Mesenchymal stem cell (in vitro differentiated cells and primary cell): Measurements from ENCODE around the gene ESPL1.
"Not testable (repeated sequence)": the region's sequence is repeated elsewhere in the genome, so short reads cannot be mapped to it uniquely, and the experiment has no call there.

Experiments used
- DNase-seq: peaks from one replicate; pipeline ENCODE4 v3.0.0-alpha.2; 2013
- H2AFZ ChIP-seq: one replicate; pipeline ENCODE4 v1.6.1; 2013; ENCODE audit warnings: low read depth, mild to moderate bottlenecking, control low read depth, inconsistent platforms, low read length, moderate library complexity
- H2AK5ac ChIP-seq: 2 replicates; pipeline ENCODE4 v1.6.1; 2013; ENCODE audit warnings: low read length, moderate library complexity, mild to moderate bottlenecking, inconsistent platforms; ENCODE audit not compliant: severe bottlenecking
- H2BK120ac ChIP-seq: one replicate; pipeline ENCODE4 v1.6.1; 2013; ENCODE audit warnings: low read depth, mild to moderate bottlenecking, inconsistent platforms, low read length, moderate library complexity
- H2BK12ac ChIP-seq, 2 experiments: one replicate each; pipeline ENCODE4 v1.6.1; 2013; ENCODE audit warnings: inconsistent platforms in 2 of 2, low read length in 2 of 2, mild to moderate bottlenecking in 2 of 2, moderate library complexity in 2 of 2, control low read depth in 1 of 2
- H2BK15ac ChIP-seq: one replicate; pipeline ENCODE4 v1.6.1; 2013; ENCODE audit warnings: mild to moderate bottlenecking, low read depth, inconsistent platforms; ENCODE audit not compliant: poor library complexity, severe bottlenecking
- H2BK5ac ChIP-seq: 2 replicates; pipeline ENCODE4 v1.6.1; 2013; ENCODE audit warnings: low read depth, mild to moderate bottlenecking, low read length, control low read depth, inconsistent platforms; ENCODE audit not compliant: poor library complexity, severe bottlenecking
- H3K14ac ChIP-seq, 2 experiments: one replicate each; pipeline ENCODE4 v1.6.1; 2013; ENCODE audit warnings: inconsistent platforms in 2 of 2, low read length in 2 of 2, control low read depth in 1 of 2, mild to moderate bottlenecking in 1 of 2, moderate library complexity in 1 of 2
- H3K18ac ChIP-seq, 2 experiments: one replicate each; pipeline ENCODE4 v1.6.1; 2013; ENCODE audit warnings: inconsistent platforms in 2 of 2, low read length in 2 of 2, control low read depth in 1 of 2, low read depth in 1 of 2, mild to moderate bottlenecking in 1 of 2
- H3K23ac ChIP-seq, 2 experiments: one replicate each; pipeline ENCODE4 v1.6.1; 2013; ENCODE audit warnings: inconsistent platforms in 2 of 2, low read length in 2 of 2, mild to moderate bottlenecking in 2 of 2, moderate library complexity in 2 of 2, control low read depth in 1 of 2
- H3K27ac ChIP-seq: 2 replicates; pipeline ENCODE4 v1.5.1; 2013; ENCODE audit warnings: mild to moderate bottlenecking, moderate library complexity, low read length, control low read depth, inconsistent platforms; ENCODE audit not compliant: poor library complexity, severe bottlenecking
- H3K27me3 ChIP-seq, 2 experiments: 2 replicates each; pipeline versions ENCODE4 v1.6.1 to v1.7.0; 2013; ENCODE audit warnings: low read length in 2 of 2, mild to moderate bottlenecking in 2 of 2, moderate library complexity in 2 of 2, control low read depth in 1 of 2, inconsistent platforms in 1 of 2; ENCODE audit not compliant: control insufficient read depth in 1 of 2, insufficient read depth in 1 of 2
- H3K36me3 ChIP-seq, 2 experiments: 2 replicates each; pipeline versions ENCODE4 v1.6.1 to v1.7.0; 2013; ENCODE audit warnings: low read length in 2 of 2, control low read depth in 1 of 2, inconsistent platforms in 1 of 2, low read depth in 1 of 2, mild to moderate bottlenecking in 1 of 2; ENCODE audit not compliant: insufficient read depth in 2 of 2, control insufficient read depth in 1 of 2
- H3K4ac ChIP-seq, 2 experiments: one replicate each; pipeline ENCODE4 v1.6.1; 2013; ENCODE audit warnings: inconsistent platforms in 2 of 2, low read length in 2 of 2, mild to moderate bottlenecking in 2 of 2, moderate library complexity in 2 of 2, control low read depth in 1 of 2, low read depth in 1 of 2
- H3K4me1 ChIP-seq: 2 replicates; pipeline ENCODE4 v1.6.1; 2013; ENCODE audit warnings: low read depth, low read length, control low read depth; ENCODE audit not compliant: control insufficient read depth, insufficient read depth
- H3K4me2 ChIP-seq: 2 replicates; pipeline ENCODE4 v1.6.1; 2013; ENCODE audit warnings: low read length, mild to moderate bottlenecking, inconsistent platforms; ENCODE audit not compliant: poor library complexity, severe bottlenecking
- H3K4me3 ChIP-seq, 2 experiments: 2 replicates each; pipeline versions ENCODE4 v1.5.1 to v1.7.0; 2013; ENCODE audit warnings: low read length in 2 of 2, mild to moderate bottlenecking in 2 of 2, control low read depth in 1 of 2, low read depth in 1 of 2; ENCODE audit not compliant: insufficient read depth in 1 of 2
- H3K79me1 ChIP-seq: replicated peaks from 2 replicates; pipeline ENCODE4 v1.6.1; 2013; ENCODE audit warnings: mild to moderate bottlenecking, control low read depth, low read length, inconsistent platforms; ENCODE audit not compliant: poor library complexity, severe bottlenecking
- H3K9ac ChIP-seq: 2 replicates; pipeline ENCODE4 v1.7.0; 2013; ENCODE audit warnings: mild to moderate bottlenecking, low read length, moderate library complexity
- H3K9me3 ChIP-seq: 2 replicates; pipeline ENCODE4 v1.7.0; 2013; ENCODE audit warnings: mild to moderate bottlenecking, low read length; ENCODE audit not compliant: control insufficient read depth
- H4K8ac ChIP-seq: one replicate; pipeline ENCODE4 v1.6.1; 2013; ENCODE audit warnings: inconsistent platforms, mild to moderate bottlenecking, low read length, moderate library complexity
- H4K91ac ChIP-seq: one replicate; pipeline ENCODE4 v1.6.1; 2013; ENCODE audit warnings: mild to moderate bottlenecking, low read length, inconsistent platforms
- WGBS: methylation state at CpG from one replicate; pipeline ENCODE4 v1.1.7; 2013; ENCODE audit warnings: mixed read lengths; 5-methylcytosine and 5-hydroxymethylcytosine counted together

ESPL1 gene

DNA sequence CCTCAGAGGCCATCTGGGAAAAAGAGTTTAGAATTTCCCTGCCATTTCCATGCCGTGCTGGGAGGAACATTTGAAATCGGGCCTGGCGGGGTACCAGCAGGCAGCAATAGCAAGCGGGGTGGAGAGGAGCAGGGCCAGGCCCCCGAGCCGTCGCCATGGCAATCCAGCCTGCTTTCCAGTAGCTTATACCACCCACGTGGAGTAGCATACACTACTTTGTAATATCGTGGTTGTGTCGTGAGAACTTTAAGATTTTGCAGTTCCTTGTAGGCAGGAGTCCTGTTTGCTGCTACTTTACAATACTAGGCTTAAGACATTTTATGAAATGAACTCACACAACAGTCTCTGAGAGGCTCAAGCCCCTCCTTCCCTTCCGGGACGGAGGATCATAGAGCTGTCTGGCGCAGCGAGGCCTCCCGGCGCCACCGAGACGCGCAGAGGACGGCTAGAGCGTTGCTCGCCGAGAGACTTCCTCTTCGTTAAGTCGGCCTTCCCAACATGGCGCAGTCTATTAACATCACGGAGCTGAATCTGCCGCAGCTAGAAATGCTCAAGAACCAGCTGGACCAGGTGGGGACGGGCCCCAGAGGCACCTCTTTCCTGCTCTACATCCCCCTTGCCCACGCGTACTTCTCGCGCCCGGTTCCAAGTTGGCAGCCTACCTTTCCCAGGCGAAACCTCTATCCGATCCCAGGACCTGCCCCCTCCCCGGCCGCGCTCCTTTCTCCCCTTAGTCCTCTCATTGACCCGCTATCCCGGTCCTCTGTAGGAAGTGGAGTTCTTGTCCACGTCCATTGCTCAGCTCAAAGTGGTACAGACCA, 27.2 kb downstream of the ESPL1 start, which contains the start of gene PFDN5:
TSS of gene PFDN5 (plus strand) at position 473 of the 821 bp plus-strand sequence. CDS start at position 499, 26 bp downstream.
- Histone ChIP-seq H3K36me3 (peaks cover 19 to 41% of the 10 kb centered on the region in 2 experiments), H4K91ac (peak within 1 kb of the TSS; percentile 55), H3K27ac (peak within 1 kb of the TSS; percentile 76), H3K4ac (peak within 1 kb of the TSS; percentile 61 to 81), H3K79me1 (no peaks in the 10 kb centered on the region), H2BK120ac (no peak within 1 kb of the TSS), H3K14ac (peak within 1 kb of the TSS in 1 of 2 experiments; percentile 93), H3K4me1 (peaks cover 14% of the 10 kb centered on the region), H3K9ac (peak within 1 kb of the TSS; percentile 98), H2BK12ac (peak within 1 kb of the TSS; percentile 8 to 65), H3K4me2 (peak within 1 kb of the TSS; percentile 72), H2AFZ (peak within 1 kb of the TSS; percentile 93), H3K9me3 (no peaks in the 10 kb centered on the region), H2BK5ac (no peak within 1 kb of the TSS), H2BK15ac (peak within 1 kb of the TSS; percentile 77), H3K23ac (peak within 1 kb of the TSS in 1 of 2 experiments; percentile 98), H3K18ac (peak within 1 kb of the TSS; percentile 90 to 92), H4K8ac (peak within 1 kb of the TSS; percentile 97), H3K4me3 (peak within 1 kb of the TSS; percentile 86 to 99), H2AK5ac (no peak within 1 kb of the TSS), H3K27me3 (no peaks in the 10 kb centered on the region)
- peak; percentile 93 for DNase-seq
- under 1% methylated on average over 36 of the region's 42 CpGs for WGBS

DNA sequence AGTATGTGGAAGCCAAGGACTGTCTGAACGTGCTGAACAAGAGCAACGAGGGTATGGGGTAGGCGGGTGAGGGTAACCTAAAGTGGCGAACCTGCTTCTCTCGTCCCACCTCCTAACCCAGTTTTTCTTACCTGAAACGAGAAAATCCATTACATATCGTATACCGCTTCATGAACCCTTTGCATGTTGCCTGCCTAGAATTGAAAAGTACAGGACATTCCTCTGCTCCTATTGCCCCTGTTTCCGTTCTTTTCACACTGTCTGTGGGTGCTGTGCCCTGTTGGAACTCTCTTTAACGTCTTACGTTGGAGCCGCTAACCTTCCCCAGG, 27.8 kb downstream of the ESPL1 start:
- Histone ChIP-seq H3K9me3 (no peaks in the 10 kb centered on the region), H3K36me3 (peaks cover 19 to 41% of the 10 kb centered on the region in 2 experiments), H2BK12ac (peak overlapping the region in 1 of 2 experiments; percentile 8), H3K9ac (peak overlapping the region; percentile 98), H3K4ac (peak overlapping the region; percentile 61 to 81), H3K27me3 (no peaks in the 10 kb centered on the region), H2BK120ac (no peak overlapping the region), H3K18ac (peak overlapping the region in 1 of 2 experiments; percentile 92), H3K79me1 (no peaks in the 10 kb centered on the region), H3K4me1 (peaks cover 14% of the 10 kb centered on the region), H3K4me2 (peak overlapping the region; percentile 72), H2AK5ac (no peak overlapping the region), H4K91ac (no peak overlapping the region), H4K8ac (peak overlapping the region; percentile 84), H3K14ac (no peak overlapping the region), H2BK5ac (no peak overlapping the region), H2AFZ (no peak overlapping the region), H3K23ac (peak overlapping the region in 1 of 2 experiments; percentile 98), H2BK15ac (no peak overlapping the region), H3K27ac (peak overlapping the region; percentile 72), H3K4me3 (peak overlapping the region; percentile 86 to 99)
- no peak for DNase-seq
- 7% methylated on average over 12 of the region's 12 CpGs for WGBS

DNA sequence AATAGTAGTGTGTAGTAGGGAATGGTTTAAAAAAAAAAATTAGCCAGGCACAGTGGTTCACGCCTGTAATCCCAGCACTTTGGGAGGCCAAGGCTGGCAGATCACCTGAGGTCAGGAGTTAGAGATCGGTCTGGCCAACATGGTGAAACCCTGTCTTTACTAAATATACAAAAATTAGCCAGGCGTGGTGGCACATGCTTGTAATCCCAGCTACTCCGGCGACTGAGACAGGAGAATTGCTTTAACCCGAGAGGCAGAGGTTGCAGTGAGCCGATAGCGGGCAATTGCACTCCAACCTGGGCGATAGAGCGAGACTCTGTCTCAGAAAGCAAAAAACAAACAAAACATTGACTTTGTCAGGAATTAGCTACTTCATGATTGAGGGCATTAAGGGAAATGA, 29.0 kb downstream of the ESPL1 start:
- not testable (repeated sequence) for DNase-seq, H3K9me3 ChIP-seq, H3K23ac ChIP-seq, H3K27ac ChIP-seq, H4K8ac ChIP-seq, H3K4me2 ChIP-seq, H4K91ac ChIP-seq, H3K14ac ChIP-seq, H2AK5ac ChIP-seq, H2BK120ac ChIP-seq, H2BK5ac ChIP-seq, H2BK12ac ChIP-seq, H3K18ac ChIP-seq, H2AFZ ChIP-seq, H3K27me3 ChIP-seq, H2BK15ac ChIP-seq, H3K4ac ChIP-seq, H3K79me1 ChIP-seq
- Histone ChIP-seq H3K4me1 (peaks cover 15% of the 10 kb centered on the region), H3K9ac (peak overlapping the region; percentile 98), H3K4me3 (peak overlapping the region in 1 of 2 experiments; percentile 99), H3K36me3 (peaks cover 13 to 51% of the 10 kb centered on the region in 2 experiments)
- 96% methylated on average over 9 of the region's 10 CpGs for WGBS

DNA sequence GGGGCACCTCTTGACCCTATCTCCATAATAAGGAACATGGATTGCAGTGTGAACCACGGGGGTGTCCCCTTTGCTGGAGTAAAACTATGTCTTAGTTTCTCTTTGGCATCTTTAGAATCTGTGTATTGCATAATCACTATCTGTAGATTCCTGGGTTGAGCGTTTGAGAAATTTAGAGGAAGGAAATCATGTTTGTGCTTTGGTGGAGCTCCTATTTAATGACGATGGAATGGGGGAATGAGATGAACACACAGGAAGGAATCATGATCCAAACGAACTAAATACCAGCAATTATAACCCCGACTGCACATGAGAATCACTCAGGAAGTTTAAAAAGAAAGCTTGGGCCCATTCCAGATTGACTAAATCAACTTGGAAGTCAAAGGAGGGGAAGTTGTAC, 30.1 kb downstream of the ESPL1 start:
- 57% methylated on average over 1 of the region's 5 CpGs for WGBS
- no peak overlapping the region for H2BK12ac ChIP-seq
- H4K91ac ChIP-seq = no peak overlapping the region
- H3K4me1 ChIP-seq = peaks cover 21% of the 10 kb centered on the region
- no peak overlapping the region for H3K14ac ChIP-seq
- H3K9ac ChIP-seq = peak overlapping the region; percentile 98
- no peak overlapping the region for H3K4ac ChIP-seq
- H3K4me2 ChIP-seq = no peak overlapping the region
- no peak overlapping the region for H3K23ac ChIP-seq
- peak; percentile 85 for DNase-seq
- H2BK5ac ChIP-seq = no peak overlapping the region
- H3K9me3 ChIP-seq = no peaks in the 10 kb centered on the region
- H3K36me3 ChIP-seq = peaks cover 23 to 54% of the 10 kb centered on the region in 2 experiments
- H3K27ac ChIP-seq = no peak overlapping the region
- no peak overlapping the region for H2BK15ac ChIP-seq
- no peak overlapping the region for H2AFZ ChIP-seq
- H3K4me3 ChIP-seq = peak overlapping the region in 1 of 2 experiments; percentile 87
- no peaks in the 10 kb centered on the region for H3K27me3 ChIP-seq
- H2AK5ac ChIP-seq = no peak overlapping the region
- no peak overlapping the region for H4K8ac ChIP-seq
- H3K79me1 ChIP-seq = peaks cover 12% of the 10 kb centered on the region
- H3K18ac ChIP-seq = no peak overlapping the region
- H2BK120ac ChIP-seq = no peak overlapping the region
